Measurements from ENCODE around the gene GPN2.

Gene GPN2

DNA sequence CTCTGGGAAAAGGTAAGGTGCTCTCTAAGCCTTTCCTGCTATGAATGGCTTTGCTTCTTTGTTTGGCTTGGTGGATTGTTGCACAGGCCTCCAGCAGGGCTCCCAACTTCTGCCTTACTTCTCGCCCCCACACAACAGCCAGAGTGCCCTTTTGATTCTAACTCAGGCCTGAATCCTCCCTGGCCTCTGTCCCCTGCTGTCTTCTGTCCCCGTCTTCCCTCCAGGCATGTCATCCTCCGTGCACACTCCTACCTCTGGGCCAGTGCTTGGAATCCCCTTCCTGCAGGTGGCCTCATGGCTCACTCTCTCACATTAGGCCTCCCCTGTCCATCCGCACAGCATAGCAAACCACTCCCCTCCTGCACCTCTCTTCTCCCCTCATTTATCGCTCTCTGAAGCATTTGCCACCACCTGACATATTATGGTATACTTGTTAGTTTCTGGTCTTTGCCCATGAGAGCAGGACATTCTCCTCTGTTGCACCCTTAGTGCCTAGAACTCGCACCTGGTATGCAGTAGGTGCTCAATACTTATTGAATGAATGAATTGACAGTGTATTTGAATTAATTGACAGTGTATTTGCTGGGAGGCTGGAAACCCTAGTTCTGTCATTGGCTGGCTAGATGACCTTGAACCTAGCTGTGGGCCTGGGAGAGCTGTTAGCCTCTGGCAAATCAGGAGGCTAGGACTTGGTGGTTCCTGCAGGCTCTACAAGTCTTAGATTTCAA lies 60.7 kb downstream of the GPN2 start:
- TF ChIP-seq TARDBP (IDR thresholded peaks at IDR 0.05) = no peak
- TF ChIP-seq BHLHE40 (IDR thresholded peaks at IDR 0.05; ENCODE audit: borderline replicate concordance) = no peak
- no peak for TF ChIP-seq LEF1 (IDR thresholded peaks at IDR 0.05; ENCODE audit: borderline replicate concordance)
- TF ChIP-seq ZNF384 (IDR thresholded peaks at IDR 0.05) = no peak
- TF ChIP-seq FOXM1 (IDR thresholded peaks at IDR 0.05; ENCODE audit: borderline replicate concordance) = no peak
- no peak for TF ChIP-seq SUZ12 (IDR thresholded peaks at IDR 0.05)
- TF ChIP-seq FOXA1 (IDR thresholded peaks at IDR 0.05) = no peak
- no peak for TF ChIP-seq CTBP1 (IDR thresholded peaks at IDR 0.05; ENCODE audit: borderline replicate concordance)
- no peak for TF ChIP-seq NFRKB (IDR thresholded peaks at IDR 0.05)
- no peak for TF ChIP-seq L3MBTL2 (conservative IDR thresholded peaks at IDR 0.05)
- TF ChIP-seq, protein P1, sequence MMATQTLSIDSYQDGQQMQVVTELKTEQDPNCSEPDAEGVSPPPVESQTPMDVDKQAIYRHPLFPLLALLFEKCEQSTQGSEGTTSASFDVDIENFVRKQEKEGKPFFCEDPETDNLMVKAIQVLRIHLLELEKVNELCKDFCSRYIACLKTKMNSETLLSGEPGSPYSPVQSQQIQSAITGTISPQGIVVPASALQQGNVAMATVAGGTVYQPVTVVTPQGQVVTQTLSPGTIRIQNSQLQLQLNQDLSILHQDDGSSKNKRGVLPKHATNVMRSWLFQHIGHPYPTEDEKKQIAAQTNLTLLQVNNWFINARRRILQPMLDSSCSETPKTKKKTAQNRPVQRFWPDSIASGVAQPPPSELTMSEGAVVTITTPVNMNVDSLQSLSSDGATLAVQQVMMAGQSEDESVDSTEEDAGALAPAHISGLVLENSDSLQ (IDR thresholded peaks at IDR 0.05) = no peak
- TF ChIP-seq SP1 (IDR thresholded peaks at IDR 0.05) = no peak
- TF ChIP-seq ARNT (IDR thresholded peaks at IDR 0.05) = no peak
- TF ChIP-seq HDGF (IDR thresholded peaks at IDR 0.05; ENCODE audit: borderline replicate concordance) = no peak
- TF ChIP-seq ELF4 (IDR thresholded peaks at IDR 0.05) = no peak
- TF ChIP-seq FOXK2 (IDR thresholded peaks at IDR 0.05) = no peak
- ChIA-PET POLR2A (interaction anchor here (5.2 kb wide), 1 partner anchor 36 kb away, joined by 21 read pairs; no protein-coding TSS in a partner anchor), CTCF (no interaction called here)
- no peak for DNase-seq (ENCODE audit: extremely low spot score)

GRCh38 chr1:26828411-26828991 lies 61.6 kb downstream of the GPN2 start:
- TF ChIP-seq ARNT (IDR thresholded peaks at IDR 0.05) (no peak), ELF4 (IDR thresholded peaks at IDR 0.05) (no peak), FOXM1 (IDR thresholded peaks at IDR 0.05; ENCODE audit: borderline replicate concordance) (no peak), HDGF (IDR thresholded peaks at IDR 0.05; ENCODE audit: borderline replicate concordance) (no peak), FOXA1 (IDR thresholded peaks at IDR 0.05) (no peak), BHLHE40 (IDR thresholded peaks at IDR 0.05; ENCODE audit: borderline replicate concordance) (no peak), SUZ12 (IDR thresholded peaks at IDR 0.05) (no peak), ZNF384 (IDR thresholded peaks at IDR 0.05) (no peak), TARDBP (IDR thresholded peaks at IDR 0.05) (no peak)
- TF ChIP-seq, protein P1 (IDR thresholded peaks at IDR 0.05) = no peak
- no peak for DNase-seq (ENCODE audit: extremely low spot score)
- ChIA-PET POLR2A (interaction anchor here (5.2 kb wide), 1 partner anchor 37 kb away, joined by 21 read pairs; no protein-coding TSS in a partner anchor), CTCF (no interaction called here)

GRCh38 chr1:26827663-26828062 lies 62.4 kb downstream of the GPN2 start:
- peak; percentile 9 for DNase-seq (ENCODE audit: extremely low spot score)
- CTCF ChIA-PET = no interaction called here
- POLR2A ChIA-PET = interaction anchor here (1.0 kb wide), 1 partner anchor 36 kb away, joined by 5 read pairs; no protein-coding TSS in a partner anchor
- no peak for TF ChIP-seq FOXK2 (IDR thresholded peaks at IDR 0.05)
- TF ChIP-seq ZNF384 (IDR thresholded peaks at IDR 0.05) = no peak
- no peak for TF ChIP-seq ARNT (IDR thresholded peaks at IDR 0.05)
- TF ChIP-seq LEF1 (IDR thresholded peaks at IDR 0.05; ENCODE audit: borderline replicate concordance) = no peak
- no peak for TF ChIP-seq TARDBP (IDR thresholded peaks at IDR 0.05)
- TF ChIP-seq FOXA1 (IDR thresholded peaks at IDR 0.05) = no peak
- no peak for TF ChIP-seq CTBP1 (IDR thresholded peaks at IDR 0.05; ENCODE audit: borderline replicate concordance)
- no peak for TF ChIP-seq BHLHE40 (IDR thresholded peaks at IDR 0.05; ENCODE audit: borderline replicate concordance)
- no peak for TF ChIP-seq FOXM1 (IDR thresholded peaks at IDR 0.05; ENCODE audit: borderline replicate concordance)
- no peak for TF ChIP-seq L3MBTL2 (conservative IDR thresholded peaks at IDR 0.05)
- TF ChIP-seq SUZ12 (IDR thresholded peaks at IDR 0.05) = no peak
- TF ChIP-seq NFRKB (IDR thresholded peaks at IDR 0.05) = no peak
- no peak for TF ChIP-seq HDGF (IDR thresholded peaks at IDR 0.05; ENCODE audit: borderline replicate concordance)
- no peak for TF ChIP-seq SP1 (IDR thresholded peaks at IDR 0.05)
- TF ChIP-seq, protein P1 (IDR thresholded peaks at IDR 0.05) = no peak
- no peak for TF ChIP-seq ELF4 (IDR thresholded peaks at IDR 0.05)

DNA sequence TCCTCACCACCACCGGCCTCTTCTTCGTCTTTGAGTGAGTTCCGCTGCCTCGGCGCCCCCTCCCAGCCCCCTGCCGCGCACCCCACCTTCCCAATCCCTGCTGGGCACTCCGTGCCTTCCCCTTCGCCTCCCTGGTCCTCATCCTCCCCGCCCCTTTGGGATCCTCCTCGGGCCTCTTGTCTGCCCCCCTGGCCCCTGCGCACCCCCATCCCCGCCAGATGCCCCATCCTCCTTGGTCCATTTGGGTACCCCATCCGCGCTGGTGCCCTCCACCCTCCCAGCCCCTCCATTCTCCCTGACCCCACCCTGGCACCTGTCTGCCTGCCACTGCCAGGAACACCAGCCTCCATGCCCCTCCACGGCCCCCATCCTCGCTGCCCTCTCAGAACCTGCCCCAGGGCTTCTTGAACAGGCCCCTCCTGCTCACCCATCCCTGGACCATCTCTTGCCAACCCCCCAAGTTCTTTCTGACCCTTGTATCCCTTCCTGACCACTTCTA lies 62.9 kb downstream of the GPN2 start:
- CTCF ChIA-PET = no interaction called here
- POLR2A ChIA-PET = interaction anchor here (1.0 kb wide), 1 partner anchor 37 kb away, joined by 5 read pairs; no protein-coding TSS in a partner anchor
- TF ChIP-seq TARDBP (IDR thresholded peaks at IDR 0.05) (no peak), SP1 (IDR thresholded peaks at IDR 0.05) (no peak), CTBP1 (IDR thresholded peaks at IDR 0.05; ENCODE audit: borderline replicate concordance) (no peak), ZNF384 (IDR thresholded peaks at IDR 0.05) (no peak), ELF4 (IDR thresholded peaks at IDR 0.05) (no peak), FOXM1 (IDR thresholded peaks at IDR 0.05; ENCODE audit: borderline replicate concordance) (no peak), FOXK2 (IDR thresholded peaks at IDR 0.05) (no peak), SUZ12 (IDR thresholded peaks at IDR 0.05) (no peak), ARNT (IDR thresholded peaks at IDR 0.05) (no peak), HDGF (IDR thresholded peaks at IDR 0.05; ENCODE audit: borderline replicate concordance) (no peak), LEF1 (IDR thresholded peaks at IDR 0.05; ENCODE audit: borderline replicate concordance) (no peak), L3MBTL2 (conservative IDR thresholded peaks at IDR 0.05) (no peak)
- TF ChIP-seq, protein P1 (IDR thresholded peaks at IDR 0.05) = no peak
- no peak for DNase-seq (ENCODE audit: extremely low spot score)

All from HEK293T (cell line).